GM13976 (cell line): ENCODE measurements around the gene P4HB.
A peak's percentile ranks its signal among the peaks of the same experiment; 100 is the strongest.

Source experiments
- DNase-seq: peaks from one replicate; pipeline ENCODE4 v3.0.0; 2012; ENCODE audit warnings: low spot score
- in situ Hi-C: fragments of 300-500 bp; cut with MboI; formaldehyde crosslinking; loops from one replicate; pipeline ENCODE4 v1.12.0; 2022; ENCODE audit warnings: low sequenced_read_pairs, mixed read lengths, inconsistent platforms; ENCODE audit not compliant: unreplicated experiment
- TF ChIP-seq, protein P1 (sequence below): IDR thresholded peaks from 2 replicates; pipeline ENCODE4 v1.5.1; 2012; ENCODE audit warnings: borderline replicate concordance, mild to moderate bottlenecking; ENCODE audit not compliant: insufficient read depth; ENCODE audit errors: extremely low read depth, missing control alignments, control extremely low read depth

Gene P4HB

GRCh38 chr17:81860756-81861568, 627 bp upstream of the P4HB start:
- in situ Hi-C loops, result no loop called here
- peak; percentile 99 for DNase-seq
- TF ChIP-seq, protein P1, sequence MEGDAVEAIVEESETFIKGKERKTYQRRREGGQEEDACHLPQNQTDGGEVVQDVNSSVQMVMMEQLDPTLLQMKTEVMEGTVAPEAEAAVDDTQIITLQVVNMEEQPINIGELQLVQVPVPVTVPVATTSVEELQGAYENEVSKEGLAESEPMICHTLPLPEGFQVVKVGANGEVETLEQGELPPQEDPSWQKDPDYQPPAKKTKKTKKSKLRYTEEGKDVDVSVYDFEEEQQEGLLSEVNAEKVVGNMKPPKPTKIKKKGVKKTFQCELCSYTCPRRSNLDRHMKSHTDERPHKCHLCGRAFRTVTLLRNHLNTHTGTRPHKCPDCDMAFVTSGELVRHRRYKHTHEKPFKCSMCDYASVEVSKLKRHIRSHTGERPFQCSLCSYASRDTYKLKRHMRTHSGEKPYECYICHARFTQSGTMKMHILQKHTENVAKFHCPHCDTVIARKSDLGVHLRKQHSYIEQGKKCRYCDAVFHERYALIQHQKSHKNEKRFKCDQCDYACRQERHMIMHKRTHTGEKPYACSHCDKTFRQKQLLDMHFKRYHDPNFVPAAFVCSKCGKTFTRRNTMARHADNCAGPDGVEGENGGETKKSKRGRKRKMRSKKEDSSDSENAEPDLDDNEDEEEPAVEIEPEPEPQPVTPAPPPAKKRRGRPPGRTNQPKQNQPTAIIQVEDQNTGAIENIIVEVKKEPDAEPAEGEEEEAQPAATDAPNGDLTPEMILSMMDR, result no peak

DNA sequence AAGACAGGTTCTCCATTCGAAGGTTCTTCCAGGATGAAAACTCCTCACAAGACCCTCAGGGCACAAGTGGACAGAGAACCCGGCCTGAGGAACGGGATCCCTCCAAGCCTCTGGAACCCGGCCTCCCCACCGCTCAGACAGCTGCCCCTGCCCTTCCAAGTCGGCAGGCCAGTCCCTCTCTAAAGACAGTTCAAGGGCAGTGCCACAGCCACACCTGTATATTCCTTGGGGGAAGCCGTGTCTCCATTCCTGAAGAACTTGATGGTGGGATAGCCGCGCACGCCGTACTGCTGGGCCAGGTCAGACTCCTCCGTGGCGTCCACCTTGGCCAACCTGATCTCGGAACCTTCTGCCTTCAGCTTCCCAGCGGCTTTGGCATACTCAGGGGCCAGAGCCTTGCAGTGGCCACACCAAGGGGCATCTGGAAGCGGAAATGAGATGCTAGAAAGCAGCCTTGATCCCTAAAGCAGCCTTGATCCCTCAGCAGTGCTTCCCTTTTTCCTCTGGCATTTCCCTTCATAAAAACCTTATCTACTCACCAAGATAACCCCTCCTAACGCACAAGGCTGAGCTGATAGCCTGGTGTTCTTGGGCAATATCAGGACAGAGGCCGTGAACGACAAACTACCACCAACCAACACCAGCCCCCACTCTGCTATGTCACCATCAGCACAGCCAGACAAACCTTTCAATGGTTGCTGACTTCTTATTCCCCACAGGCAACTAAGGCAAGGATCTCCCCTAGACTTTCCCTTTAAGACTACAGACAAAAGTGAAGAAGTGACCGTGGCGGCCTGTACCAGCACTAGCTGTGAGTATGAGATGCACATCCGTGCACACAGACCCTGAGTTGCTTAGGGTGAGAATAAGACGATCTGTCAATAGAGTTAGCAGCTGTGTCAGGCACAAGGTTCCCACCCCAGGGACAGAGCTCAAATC, 1.1 kb downstream of the P4HB start:
- TF ChIP-seq, protein P1, result no peak
- DNase-seq, result no peak
- in situ Hi-C loops, result no loop called here

GRCh38 chr17:81858170-81858966, 2.0 kb downstream of the P4HB start:
- in situ Hi-C loops, result no loop called here
- no peak for DNase-seq
- TF ChIP-seq, protein P1, result no peak

DNA sequence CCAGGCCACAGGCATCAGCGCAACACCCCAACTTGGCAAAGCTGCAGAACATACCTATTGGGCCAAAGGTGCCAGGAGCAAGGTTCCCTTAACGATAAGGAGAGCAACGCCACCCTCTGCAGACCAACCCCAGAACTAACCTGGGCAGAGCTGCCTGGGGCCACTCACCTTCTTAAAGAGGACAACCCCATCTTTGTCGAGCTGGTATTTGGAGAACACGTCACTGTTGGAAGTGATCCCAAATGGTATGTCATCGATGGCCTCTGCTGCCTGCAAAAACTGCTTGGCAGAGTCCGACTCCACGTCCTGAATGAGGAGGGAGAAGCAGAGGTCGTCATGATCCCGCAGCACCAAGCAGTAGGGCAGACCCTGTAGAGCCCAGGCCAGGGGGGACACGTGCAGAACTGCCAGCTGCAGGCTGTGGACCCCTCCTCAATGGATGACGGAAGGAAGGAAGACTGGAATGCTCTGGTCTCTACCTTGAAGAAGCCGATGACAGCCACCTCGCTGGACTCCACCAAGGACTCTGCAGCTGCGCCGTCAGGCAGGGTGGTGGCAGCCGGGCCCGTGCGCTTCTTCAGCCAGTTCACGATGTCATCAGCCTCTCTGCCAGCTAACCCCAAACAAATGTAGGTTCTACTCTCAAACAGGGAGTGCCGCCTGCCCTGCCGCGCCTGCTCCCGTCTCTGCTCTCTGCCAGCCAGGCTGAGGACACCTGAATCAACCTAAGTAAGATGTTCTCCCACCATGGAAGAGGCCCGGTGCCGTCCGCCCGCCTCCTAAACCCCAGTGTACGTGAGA, 5.2 kb downstream of the P4HB start:
- TF ChIP-seq, protein P1, result no peak
- in situ Hi-C loops, result no loop called here
- DNase-seq, result no peak

DNA sequence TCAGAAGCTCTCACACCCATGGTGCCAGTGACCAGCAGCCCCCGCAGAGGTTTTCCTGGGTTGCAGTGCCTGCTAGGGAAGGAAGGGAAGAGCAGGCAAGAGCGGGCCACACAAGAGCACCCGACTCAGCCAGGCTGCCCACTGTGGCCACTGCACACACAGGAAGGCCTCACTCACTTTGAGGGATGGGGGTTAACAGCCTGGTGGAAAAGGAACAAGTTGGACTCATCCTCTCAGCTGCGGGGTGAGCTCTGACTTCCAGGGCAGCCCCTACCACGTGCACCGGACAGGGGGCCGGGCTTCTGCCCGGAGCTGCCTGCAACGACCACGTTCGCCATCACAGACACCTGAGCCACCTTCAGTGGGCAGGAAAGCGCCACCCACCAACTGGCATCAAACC, 8.1 kb downstream of the P4HB start:
- in situ Hi-C loops, result no loop called here
- no peak for DNase-seq
- TF ChIP-seq, protein P1, result no peak
